ENCODE data around the gene AGAP5. TPM values are rescaled to one million over a fixed set of nuclear protein-coding genes. Genes with fewer than 3 reads are reported as not detected.

The AGAP5 gene
- total and polyA plus RNA-seq, 2 experiments from 2014 or later, result 3.1 to 7.3 TPM

GRCh38 chr10:73647211-73647874 lies 50.6 kb downstream of the AGAP5 start:
- Histone ChIP-seq H3K9me3 (ENCODE audit: low read depth) (no peaks in the 10 kb centered on the region), H3K36me3 (no peaks in the 10 kb centered on the region), H3K27me3 (no peaks in the 10 kb centered on the region), H3K4me3 (no peak overlapping the region), H3K27ac (peak overlapping the region; percentile 100), H3K4me1 (ENCODE audit: low read depth) (peaks cover 51% of the 10 kb centered on the region)
- no peak for TF ChIP-seq CTCF (IDR thresholded peaks at IDR 0.05; ENCODE audit: low read depth, low read length)
- peak in 1 of 2 donors; percentile 69 for DNase-seq (ENCODE audit: low read depth in 1 of 2, low spot score in 1 of 2)

GRCh38 chr10:73646598-73647041 lies 51.3 kb downstream of the AGAP5 start:
- Histone ChIP-seq H3K9me3 (ENCODE audit: low read depth) (no peaks in the 10 kb centered on the region), H3K27ac (peak overlapping the region; percentile 100), H3K27me3 (no peaks in the 10 kb centered on the region), H3K4me3 (no peak overlapping the region), H3K4me1 (ENCODE audit: low read depth) (peaks cover 50% of the 10 kb centered on the region), H3K36me3 (no peaks in the 10 kb centered on the region)
- TF ChIP-seq CTCF (IDR thresholded peaks at IDR 0.05; ENCODE audit: low read depth, low read length), result no peak
- DNase-seq (ENCODE audit: low read depth in 1 of 2, low spot score in 1 of 2), result no peak

- Histone ChIP-seq H3K36me3 (no peaks in the 10 kb centered on the region), H3K4me3 (no peak overlapping the region), H3K27ac (peak overlapping the region; percentile 100), H3K9me3 (ENCODE audit: low read depth) (no peaks in the 10 kb centered on the region), H3K27me3 (no peaks in the 10 kb centered on the region), H3K4me1 (ENCODE audit: low read depth) (peaks cover 53% of the 10 kb centered on the region)
- TF ChIP-seq CTCF (IDR thresholded peaks at IDR 0.05; ENCODE audit: low read depth, low read length), result no peak
- no peak for DNase-seq (ENCODE audit: low read depth in 1 of 2, low spot score in 1 of 2)
Observed at GRCh38 chr10:73645251-73645650, 52.7 kb downstream of the AGAP5 start.

- no peak overlapping the region for H3K4me3 ChIP-seq
- H3K4me1 ChIP-seq (ENCODE audit: low read depth), result peaks cover 49% of the 10 kb centered on the region
- DNase-seq (ENCODE audit: low read depth in 1 of 2, low spot score in 1 of 2), result no peak
- H3K27me3 ChIP-seq, result no peaks in the 10 kb centered on the region
- no peak for TF ChIP-seq CTCF (IDR thresholded peaks at IDR 0.05; ENCODE audit: low read depth, low read length)
- H3K36me3 ChIP-seq, result no peaks in the 10 kb centered on the region
- H3K9me3 ChIP-seq (ENCODE audit: low read depth), result no peaks in the 10 kb centered on the region
- peak overlapping the region; percentile 100 for H3K27ac ChIP-seq
Observed at GRCh38 chr10:73644767-73645166, 53.1 kb downstream of the AGAP5 start.

- Histone ChIP-seq H3K9me3 (ENCODE audit: low read depth) (no peaks in the 10 kb centered on the region), H3K36me3 (no peaks in the 10 kb centered on the region), H3K4me1 (ENCODE audit: low read depth) (peaks cover 43% of the 10 kb centered on the region), H3K27ac (peak overlapping the region; percentile 100), H3K27me3 (no peaks in the 10 kb centered on the region), H3K4me3 (no peak overlapping the region)
- TF ChIP-seq CTCF (IDR thresholded peaks at IDR 0.05; ENCODE audit: low read depth, low read length), result peak; percentile 78
- peak; percentile 80 to 83 for DNase-seq (ENCODE audit: low read depth in 1 of 2, low spot score in 1 of 2)
Observed at GRCh38 chr10:73644015-73644743, 53.7 kb downstream of the AGAP5 start.

Measured in cardiac muscle cell (in vitro differentiated cells and primary cell).